ENCODE results near the gene CCDC9. TPM values are rescaled to one million over a fixed set of nuclear protein-coding genes. Genes with fewer than 3 reads are reported as not detected.

Gene CCDC9
- total RNA-seq, 4 donors from 2014 or later = 20.9 to 27.5 (median 22.4) TPM

DNA sequence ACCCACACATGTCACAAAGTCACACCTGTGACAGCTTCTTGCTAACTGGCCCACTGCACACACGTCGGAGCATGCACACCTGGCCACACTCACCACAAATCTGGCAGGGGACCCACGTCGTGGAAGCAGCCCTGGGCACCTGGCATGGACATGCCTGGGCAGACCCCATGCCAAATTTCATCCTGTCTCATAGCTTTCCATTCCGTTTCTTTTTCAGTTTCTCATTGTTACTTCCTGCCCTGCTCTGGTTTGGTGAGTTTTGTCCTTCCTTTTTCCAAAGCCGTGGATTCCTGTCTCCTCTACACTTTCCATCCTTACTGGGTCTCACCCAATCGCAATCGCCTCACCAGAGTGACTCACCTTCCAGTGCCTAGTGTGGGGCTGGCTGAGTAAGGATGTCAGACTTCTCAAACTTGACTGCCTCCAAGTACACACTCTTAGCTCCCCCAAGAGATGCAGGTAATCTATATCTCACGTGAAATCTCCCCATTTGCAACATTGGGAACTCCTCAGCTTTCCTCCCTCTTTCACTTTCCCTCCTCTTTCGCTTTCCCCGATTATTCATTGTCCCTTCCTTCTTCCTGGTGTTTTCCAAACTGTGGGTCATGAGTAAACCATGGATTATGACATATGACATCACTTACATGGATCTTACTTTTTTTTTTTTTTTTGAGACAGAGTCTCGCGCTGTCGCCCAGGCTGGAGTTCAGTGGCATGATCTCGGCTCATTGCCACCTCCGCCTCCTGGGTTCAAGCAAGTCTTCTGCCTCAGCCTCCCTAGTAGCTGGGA, 23.7 kb upstream of the CCDC9 start:
- WGBS, 2 donors (ENCODE audit: low coverage in 1 of 2) = 15 to 31% methylated on average over 7 to 16 of the region's 16 CpGs
- DNase-seq = peak; percentile 46
- Histone ChIP-seq H3K27ac (peak overlapping the region; percentile 97 to 100 (median 99)), H3K36me3 (no peaks in the 10 kb centered on the region), H3K4me1 (peaks cover under 1 to 43% (median 25%) of the 10 kb centered on the region in 4 donors), H3K9me3 (no peaks in the 10 kb centered on the region), H3K27me3 (no peaks in the 10 kb centered on the region), H3K4me3 (peak overlapping the region in 3 of 4 donors; percentile 83 to 98 (median 96))
- in situ Hi-C loops (cut with MboI; ENCODE audit: low pct_ligation_motif_present in 1 of 4, low pct_unique_long_range_greater_than_20kb in 1 of 4, low sequenced_read_pairs in 3 of 4) (no loop called here), intact Hi-C loops (cut with DNase I; ENCODE audit: low total_unique reads) (no loop called here)
- TF ChIP-seq POLR2AphosphoS5 (IDR thresholded peaks at IDR 0.05) = peak; percentile 69 to 83 (median 82)
- peak; percentile 87 for TF ChIP-seq POLR2A (IDR thresholded peaks at IDR 0.05)
- TF ChIP-seq, protein P1, sequence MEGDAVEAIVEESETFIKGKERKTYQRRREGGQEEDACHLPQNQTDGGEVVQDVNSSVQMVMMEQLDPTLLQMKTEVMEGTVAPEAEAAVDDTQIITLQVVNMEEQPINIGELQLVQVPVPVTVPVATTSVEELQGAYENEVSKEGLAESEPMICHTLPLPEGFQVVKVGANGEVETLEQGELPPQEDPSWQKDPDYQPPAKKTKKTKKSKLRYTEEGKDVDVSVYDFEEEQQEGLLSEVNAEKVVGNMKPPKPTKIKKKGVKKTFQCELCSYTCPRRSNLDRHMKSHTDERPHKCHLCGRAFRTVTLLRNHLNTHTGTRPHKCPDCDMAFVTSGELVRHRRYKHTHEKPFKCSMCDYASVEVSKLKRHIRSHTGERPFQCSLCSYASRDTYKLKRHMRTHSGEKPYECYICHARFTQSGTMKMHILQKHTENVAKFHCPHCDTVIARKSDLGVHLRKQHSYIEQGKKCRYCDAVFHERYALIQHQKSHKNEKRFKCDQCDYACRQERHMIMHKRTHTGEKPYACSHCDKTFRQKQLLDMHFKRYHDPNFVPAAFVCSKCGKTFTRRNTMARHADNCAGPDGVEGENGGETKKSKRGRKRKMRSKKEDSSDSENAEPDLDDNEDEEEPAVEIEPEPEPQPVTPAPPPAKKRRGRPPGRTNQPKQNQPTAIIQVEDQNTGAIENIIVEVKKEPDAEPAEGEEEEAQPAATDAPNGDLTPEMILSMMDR (IDR thresholded peaks at IDR 0.05) = no peak

DNA sequence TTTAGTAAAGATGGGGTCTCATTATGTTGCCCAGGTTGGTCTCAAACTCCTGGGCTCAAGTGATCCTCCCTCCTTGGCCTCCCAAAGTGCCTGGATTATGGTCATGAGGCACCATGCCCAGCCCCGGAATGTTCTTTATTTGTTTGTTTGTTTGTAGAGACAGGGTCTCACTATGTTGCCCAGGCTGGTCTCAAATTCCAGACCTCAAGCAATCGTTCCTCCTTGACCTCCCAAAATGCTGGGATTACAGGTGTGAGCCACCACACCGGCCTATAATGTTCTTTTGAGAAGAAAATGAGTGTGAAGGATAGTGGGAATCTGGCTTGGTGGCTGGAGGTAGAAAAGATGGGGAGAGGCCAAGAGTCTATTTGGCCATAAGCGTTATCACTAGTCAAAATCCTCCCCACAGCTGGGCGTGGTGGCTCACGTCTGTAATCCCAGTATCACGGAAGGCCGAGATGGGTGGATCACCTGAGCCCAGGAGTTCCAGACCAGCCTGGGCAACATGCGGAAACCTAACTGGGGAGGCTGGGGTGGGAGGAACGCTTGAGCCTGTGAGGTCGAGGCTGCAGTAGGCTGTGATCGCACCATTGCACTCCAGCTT, 20.2 kb upstream of the CCDC9 start:
- WGBS, 2 donors (ENCODE audit: low coverage in 1 of 2) = 79% methylated on average over 12 of the region's 12 CpGs; no CpG with 5 or more reads in 1 of the 2 donors
- no peak for DNase-seq
- H3K9me3 ChIP-seq = no peaks in the 10 kb centered on the region
- H3K36me3 ChIP-seq = no peaks in the 10 kb centered on the region
- intact Hi-C loops (cut with DNase I; ENCODE audit: low total_unique reads) (no loop called here), in situ Hi-C loops (cut with MboI; ENCODE audit: low pct_ligation_motif_present in 1 of 4, low pct_unique_long_range_greater_than_20kb in 1 of 4, low sequenced_read_pairs in 3 of 4) (no loop called here)
- peaks cover 0 to 35% (median 29%) of the 10 kb centered on the region in 4 donors for H3K4me1 ChIP-seq
- peaks cover 23% of the 10 kb centered on the region for H3K27me3 ChIP-seq
- no peak for TF ChIP-seq POLR2AphosphoS5 (IDR thresholded peaks at IDR 0.05)
- TF ChIP-seq POLR2A (IDR thresholded peaks at IDR 0.05) = no peak
- TF ChIP-seq, protein P1 (IDR thresholded peaks at IDR 0.05) = no peak
- TF ChIP-seq EP300 (IDR thresholded peaks at IDR 0.05; ENCODE audit: low read depth) = no peak
- no peak overlapping the region for H3K4me3 ChIP-seq
- no peak overlapping the region for H3K27ac ChIP-seq

DNA sequence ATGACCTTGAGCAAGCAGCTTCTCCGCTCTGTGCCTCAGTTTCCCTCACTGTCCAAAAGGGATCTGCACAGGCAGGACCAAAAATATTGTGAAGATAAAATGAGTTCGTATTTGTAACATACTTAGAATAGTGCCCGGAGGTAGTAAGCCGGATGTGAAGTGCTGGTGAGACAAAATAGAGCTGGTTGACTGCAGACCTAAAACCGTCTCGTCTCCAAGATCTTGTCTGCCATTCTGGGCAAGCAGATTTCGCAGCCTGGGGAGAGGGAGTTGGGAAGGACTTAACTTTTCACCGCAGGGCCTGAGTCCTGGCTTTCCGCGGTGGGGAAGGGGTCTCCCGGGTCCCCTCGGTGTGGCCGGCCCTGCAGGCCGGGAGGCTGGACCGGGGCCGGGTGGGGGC, 17.2 kb upstream of the CCDC9 start:
- Histone ChIP-seq H3K9me3 (no peaks in the 10 kb centered on the region), H3K27ac (peak overlapping the region in 1 of 4 donors; percentile 4), H3K4me3 (peak overlapping the region in 3 of 4 donors; percentile 4 to 27 (median 25)), H3K27me3 (peaks cover 23% of the 10 kb centered on the region), H3K36me3 (no peaks in the 10 kb centered on the region), H3K4me1 (peaks cover 8 to 39% (median 32%) of the 10 kb centered on the region in 4 donors)
- DNase-seq = no peak
- intact Hi-C loops (cut with DNase I; ENCODE audit: low total_unique reads) = no loop called here
- no peak for TF ChIP-seq EP300 (IDR thresholded peaks at IDR 0.05; ENCODE audit: low read depth)
- TF ChIP-seq POLR2AphosphoS5 (IDR thresholded peaks at IDR 0.05) = no peak
- 17 to 40% methylated on average over 2 to 13 of the region's 16 CpGs for WGBS, 2 donors (ENCODE audit: low coverage in 1 of 2)
- in situ Hi-C loops (cut with MboI; ENCODE audit: low pct_ligation_motif_present in 1 of 4, low pct_unique_long_range_greater_than_20kb in 1 of 4, low sequenced_read_pairs in 3 of 4) = no loop called here

DNA sequence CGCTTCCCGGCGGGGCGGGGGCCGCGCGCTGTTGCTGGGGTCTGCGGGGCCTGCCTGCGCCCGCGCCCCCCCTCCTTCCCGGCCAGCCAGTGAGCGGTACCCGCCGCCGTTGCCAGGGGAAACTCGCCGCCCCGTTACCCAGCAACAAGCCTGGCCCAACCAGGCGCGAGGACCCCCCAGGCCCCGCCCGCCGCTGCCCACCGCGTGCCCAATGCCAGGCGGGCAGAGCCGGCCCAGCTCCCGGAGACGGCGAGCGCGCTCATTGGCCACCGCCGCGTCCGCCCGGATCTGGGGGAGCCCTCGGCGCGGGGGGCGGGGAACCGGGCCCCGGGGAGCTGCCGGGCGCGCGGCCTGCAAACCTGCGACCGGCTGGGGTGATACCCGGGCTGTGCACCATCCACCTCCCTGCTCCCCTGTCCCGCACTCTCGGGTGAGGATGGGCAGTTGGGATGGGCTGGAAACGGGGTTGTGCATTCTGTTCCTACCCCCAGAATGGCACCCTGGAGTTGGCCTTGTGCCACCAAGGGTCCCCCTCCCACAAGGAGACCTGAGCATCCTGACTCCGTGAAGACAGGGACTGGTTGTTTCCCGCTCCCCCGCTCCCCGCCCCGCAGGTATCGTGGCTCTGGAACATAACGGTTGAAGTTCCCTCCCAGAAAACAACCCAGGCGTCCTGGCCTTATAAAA, 16.6 kb upstream of the CCDC9 start:
- H3K27ac ChIP-seq = peak overlapping the region in 1 of 4 donors; percentile 4
- in situ Hi-C loops (cut with MboI; ENCODE audit: low pct_ligation_motif_present in 1 of 4, low pct_unique_long_range_greater_than_20kb in 1 of 4, low sequenced_read_pairs in 3 of 4) = loop anchor here in 2 of 4 donors (10.0 kb wide), 2 partner anchors 85 to 95 kb away; no protein-coding TSS in a partner anchor
- H3K36me3 ChIP-seq = no peaks in the 10 kb centered on the region
- TF ChIP-seq, protein P1 (IDR thresholded peaks at IDR 0.05) = no peak
- no peak for TF ChIP-seq POLR2AphosphoS5 (IDR thresholded peaks at IDR 0.05)
- no peak for TF ChIP-seq EP300 (IDR thresholded peaks at IDR 0.05; ENCODE audit: low read depth)
- no peak for TF ChIP-seq POLR2A (IDR thresholded peaks at IDR 0.05)
- peak overlapping the region in 3 of 4 donors; percentile 4 to 27 (median 25) for H3K4me3 ChIP-seq
- peak; percentile 59 for DNase-seq
- intact Hi-C loops (cut with DNase I; ENCODE audit: low total_unique reads) = no loop called here
- H3K4me1 ChIP-seq = peaks cover 8 to 44% (median 37%) of the 10 kb centered on the region in 4 donors
- no peaks in the 10 kb centered on the region for H3K9me3 ChIP-seq
- H3K27me3 ChIP-seq = peaks cover 23% of the 10 kb centered on the region
- 5% methylated on average over 18 of the region's 62 CpGs; no CpG with 5 or more reads in 1 of the 2 donors for WGBS, 2 donors (ENCODE audit: low coverage in 1 of 2)

All from transverse colon (tissue), 4 donors.